Measurements from ENCODE around the gene SUGP2.

Gene SUGP2

GRCh38 chr19:18991468-18991867 is 41.8 kb downstream of the SUGP2 start:
- H3K36me3 Mint-ChIP-seq (ENCODE audit: low read depth) = peaks cover 38% of the 10 kb centered on the region
- no peak overlapping the region for H3K27ac Mint-ChIP-seq
- TF ChIP-seq, protein P1, sequence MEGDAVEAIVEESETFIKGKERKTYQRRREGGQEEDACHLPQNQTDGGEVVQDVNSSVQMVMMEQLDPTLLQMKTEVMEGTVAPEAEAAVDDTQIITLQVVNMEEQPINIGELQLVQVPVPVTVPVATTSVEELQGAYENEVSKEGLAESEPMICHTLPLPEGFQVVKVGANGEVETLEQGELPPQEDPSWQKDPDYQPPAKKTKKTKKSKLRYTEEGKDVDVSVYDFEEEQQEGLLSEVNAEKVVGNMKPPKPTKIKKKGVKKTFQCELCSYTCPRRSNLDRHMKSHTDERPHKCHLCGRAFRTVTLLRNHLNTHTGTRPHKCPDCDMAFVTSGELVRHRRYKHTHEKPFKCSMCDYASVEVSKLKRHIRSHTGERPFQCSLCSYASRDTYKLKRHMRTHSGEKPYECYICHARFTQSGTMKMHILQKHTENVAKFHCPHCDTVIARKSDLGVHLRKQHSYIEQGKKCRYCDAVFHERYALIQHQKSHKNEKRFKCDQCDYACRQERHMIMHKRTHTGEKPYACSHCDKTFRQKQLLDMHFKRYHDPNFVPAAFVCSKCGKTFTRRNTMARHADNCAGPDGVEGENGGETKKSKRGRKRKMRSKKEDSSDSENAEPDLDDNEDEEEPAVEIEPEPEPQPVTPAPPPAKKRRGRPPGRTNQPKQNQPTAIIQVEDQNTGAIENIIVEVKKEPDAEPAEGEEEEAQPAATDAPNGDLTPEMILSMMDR (IDR thresholded peaks at IDR 0.05) = no peak
- no peaks in the 10 kb centered on the region for H3K4me1 Mint-ChIP-seq
- DNase-seq = no peak
- no peak overlapping the region for H3K4me3 Mint-ChIP-seq
- H3K27me3 Mint-ChIP-seq (ENCODE audit: low read depth, poor library complexity) = peaks cover 13% of the 10 kb centered on the region
- H3K9me3 Mint-ChIP-seq = no peaks in the 10 kb centered on the region

DNA sequence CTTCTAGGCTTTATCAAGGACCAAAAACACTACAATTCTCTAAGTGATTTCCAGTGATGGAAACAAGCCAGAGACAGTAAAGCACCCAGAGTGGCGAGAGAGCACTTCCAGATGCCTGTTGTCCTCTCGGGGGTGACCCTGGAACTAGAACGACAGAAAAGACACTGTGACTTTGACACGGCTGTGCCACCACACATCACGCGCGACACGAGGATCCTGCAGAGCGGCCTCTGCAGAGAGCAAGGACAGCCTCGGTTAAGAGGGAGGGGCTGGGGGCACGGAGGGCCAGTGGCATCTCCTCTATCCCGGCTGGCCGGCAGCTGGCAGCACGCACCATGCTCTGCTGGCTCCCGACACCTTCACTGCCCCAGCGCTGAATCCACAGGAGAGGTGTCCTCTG is 42.3 kb downstream of the SUGP2 start:
- Mint-ChIP-seq H3K27me3 (ENCODE audit: low read depth, poor library complexity) (peaks cover 13% of the 10 kb centered on the region), H3K36me3 (ENCODE audit: low read depth) (peaks cover 38% of the 10 kb centered on the region), H3K27ac (no peak overlapping the region), H3K9me3 (no peaks in the 10 kb centered on the region), H3K4me3 (no peak overlapping the region), H3K4me1 (no peaks in the 10 kb centered on the region)
- TF ChIP-seq, protein P1 (IDR thresholded peaks at IDR 0.05) = no peak
- no peak for DNase-seq

GRCh38 chr19:18990128-18990708 is 43.1 kb downstream of the SUGP2 start:
- TF ChIP-seq, protein P1 (IDR thresholded peaks at IDR 0.05) = no peak
- H3K27me3 Mint-ChIP-seq (ENCODE audit: low read depth, poor library complexity) = peaks cover 16% of the 10 kb centered on the region
- H3K4me3 Mint-ChIP-seq = no peak overlapping the region
- H3K36me3 Mint-ChIP-seq (ENCODE audit: low read depth) = peaks cover 30% of the 10 kb centered on the region
- no peaks in the 10 kb centered on the region for H3K4me1 Mint-ChIP-seq
- no peak overlapping the region for H3K27ac Mint-ChIP-seq
- DNase-seq = no peak
- no peaks in the 10 kb centered on the region for H3K9me3 Mint-ChIP-seq

DNA sequence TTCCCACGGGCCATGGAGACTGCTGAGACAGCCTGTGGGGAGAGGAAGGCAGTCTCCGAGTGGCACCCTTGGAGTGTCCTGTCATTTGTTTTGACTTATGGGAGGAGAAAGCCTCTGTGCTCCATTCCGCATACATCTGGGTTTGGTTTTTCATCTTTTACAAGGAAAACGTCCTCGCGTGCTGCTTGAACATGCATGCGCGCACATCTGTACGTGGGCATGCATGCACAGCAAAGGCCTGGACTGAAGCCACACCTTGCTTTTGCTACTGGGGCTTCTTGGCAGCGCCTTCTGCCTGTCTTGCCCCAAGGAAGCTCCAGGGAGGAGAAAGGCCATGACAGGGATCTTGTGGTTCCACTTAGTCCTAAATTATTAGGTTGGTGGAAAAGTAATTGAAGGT is 44.0 kb downstream of the SUGP2 start:
- H3K4me1 Mint-ChIP-seq = no peaks in the 10 kb centered on the region
- peaks cover 26% of the 10 kb centered on the region for H3K36me3 Mint-ChIP-seq (ENCODE audit: low read depth)
- no peaks in the 10 kb centered on the region for H3K9me3 Mint-ChIP-seq
- no peak overlapping the region for H3K27ac Mint-ChIP-seq
- H3K27me3 Mint-ChIP-seq (ENCODE audit: low read depth, poor library complexity) = peaks cover 19% of the 10 kb centered on the region
- H3K4me3 Mint-ChIP-seq = no peak overlapping the region
- no peak for DNase-seq
- TF ChIP-seq, protein P1 (IDR thresholded peaks at IDR 0.05) = no peak

- no peak overlapping the region for H3K27ac Mint-ChIP-seq
- H3K4me3 Mint-ChIP-seq = no peak overlapping the region
- peaks cover 9% of the 10 kb centered on the region for H3K36me3 Mint-ChIP-seq (ENCODE audit: low read depth)
- H3K27me3 Mint-ChIP-seq (ENCODE audit: low read depth, poor library complexity) = peaks cover 32% of the 10 kb centered on the region
- DNase-seq = no peak
- no peaks in the 10 kb centered on the region for H3K9me3 Mint-ChIP-seq
- TF ChIP-seq, protein P1 (IDR thresholded peaks at IDR 0.05) = no peak
- H3K4me1 Mint-ChIP-seq = no peaks in the 10 kb centered on the region
Measured at GRCh38 chr19:18987456-18987855, 45.9 kb downstream of the SUGP2 start.

DNA sequence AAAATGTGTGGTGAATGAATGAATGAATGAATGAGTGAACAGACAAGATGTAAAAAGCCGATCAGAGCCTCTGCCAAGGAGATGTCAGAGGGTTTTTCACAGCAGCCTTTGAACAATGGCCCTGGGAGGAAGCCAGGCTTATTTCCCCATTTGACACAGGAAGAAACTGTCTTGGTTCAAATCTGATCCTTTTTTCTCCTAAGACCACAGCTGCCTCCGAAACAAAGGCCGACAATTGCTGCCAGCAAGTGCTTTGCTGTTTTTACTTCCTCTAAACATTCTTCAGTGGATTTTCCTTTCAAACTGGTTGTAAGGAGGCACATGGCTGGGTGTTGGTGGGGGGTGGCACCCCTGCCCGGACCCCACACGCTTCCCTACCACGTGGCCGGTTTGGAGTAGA is 48.1 kb downstream of the SUGP2 start:
- no peak overlapping the region for H3K27ac Mint-ChIP-seq
- H3K4me3 Mint-ChIP-seq = no peak overlapping the region
- H3K36me3 Mint-ChIP-seq (ENCODE audit: low read depth) = no peaks in the 10 kb centered on the region

More for the DNA sequence above, 48.1 kb downstream of the SUGP2 start:
- Mint-ChIP-seq H3K9me3 (no peaks in the 10 kb centered on the region), H3K27me3 (ENCODE audit: low read depth, poor library complexity) (peaks cover 44% of the 10 kb centered on the region), H3K4me1 (no peaks in the 10 kb centered on the region)
- DNase-seq = no peak
- TF ChIP-seq, protein P1 (IDR thresholded peaks at IDR 0.05) = no peak
